GM13976 (cell line): ENCODE results near the gene AMIGO2.

ENCODE experiments used
- DNase-seq: peaks from one replicate; pipeline ENCODE4 v3.0.0; 2012; ENCODE audit warnings: low spot score
- CTCF ChIP-seq: IDR thresholded peaks from 2 replicates; pipeline ENCODE4 v1.5.1; 2012; ENCODE audit warnings: borderline replicate concordance, mild to moderate bottlenecking; ENCODE audit not compliant: insufficient read depth; ENCODE audit errors: extremely low read depth, missing control alignments, control extremely low read depth
- in situ Hi-C: fragments of 300-500 bp; cut with MboI; formaldehyde crosslinking; loops from one replicate; pipeline ENCODE4 v1.12.0; 2022; ENCODE audit warnings: low sequenced_read_pairs, mixed read lengths, inconsistent platforms; ENCODE audit not compliant: unreplicated experiment

The AMIGO2 gene

GRCh38 chr12:47029903-47030302, 49.9 kb downstream of the AMIGO2 start:
- no peak for TF ChIP-seq CTCF
- in situ Hi-C loops: no loop called here
- no peak for DNase-seq

GRCh38 chr12:47028981-47029708, 50.6 kb downstream of the AMIGO2 start:
- in situ Hi-C loops: no loop called here
- TF ChIP-seq CTCF: no peak
- DNase-seq: no peak

GRCh38 chr12:47028186-47028585, 51.6 kb downstream of the AMIGO2 start:
- no peak for DNase-seq
- TF ChIP-seq CTCF: no peak
- in situ Hi-C loops: no loop called here
